T-helper 2 cell treated with Interferon-gamma antibody and Interleukin-4, amounts not matched to agents 5 μg/mL and 100 μg/mL, for 36 hours (primary cell): ENCODE measurements around the gene ACTR10.
A peak's percentile ranks its signal among the peaks of the same experiment; 100 is the strongest.

Experiments
- DNase-seq: peaks from one replicate; pipeline ENCODE4 v3.0.0; 2021; ENCODE audit warnings: low spot score
- H3K27ac Mint-ChIP-seq: one replicate; pipeline ENCODE4 v1.8.0; 2021; ENCODE audit warnings: mild to moderate bottlenecking, mixed read lengths
- H3K27me3 Mint-ChIP-seq: one replicate; pipeline ENCODE4 v1.8.0; 2021; ENCODE audit warnings: low read depth, mixed read lengths
- H3K36me3 Mint-ChIP-seq: one replicate; pipeline ENCODE4 v1.8.0; 2021; ENCODE audit warnings: low read depth, mixed read lengths
- H3K4me1 Mint-ChIP-seq: one replicate; pipeline ENCODE4 v1.8.0; 2021; ENCODE audit warnings: low read depth, mixed read lengths
- H3K4me3 Mint-ChIP-seq: one replicate; pipeline ENCODE4 v1.8.0; 2022; ENCODE audit warnings: mild to moderate bottlenecking, moderate library complexity, mixed read lengths
- H3K9me3 Mint-ChIP-seq: one replicate; pipeline ENCODE4 v1.8.0; 2021; ENCODE audit warnings: mixed read lengths

Gene ACTR10

DNA sequence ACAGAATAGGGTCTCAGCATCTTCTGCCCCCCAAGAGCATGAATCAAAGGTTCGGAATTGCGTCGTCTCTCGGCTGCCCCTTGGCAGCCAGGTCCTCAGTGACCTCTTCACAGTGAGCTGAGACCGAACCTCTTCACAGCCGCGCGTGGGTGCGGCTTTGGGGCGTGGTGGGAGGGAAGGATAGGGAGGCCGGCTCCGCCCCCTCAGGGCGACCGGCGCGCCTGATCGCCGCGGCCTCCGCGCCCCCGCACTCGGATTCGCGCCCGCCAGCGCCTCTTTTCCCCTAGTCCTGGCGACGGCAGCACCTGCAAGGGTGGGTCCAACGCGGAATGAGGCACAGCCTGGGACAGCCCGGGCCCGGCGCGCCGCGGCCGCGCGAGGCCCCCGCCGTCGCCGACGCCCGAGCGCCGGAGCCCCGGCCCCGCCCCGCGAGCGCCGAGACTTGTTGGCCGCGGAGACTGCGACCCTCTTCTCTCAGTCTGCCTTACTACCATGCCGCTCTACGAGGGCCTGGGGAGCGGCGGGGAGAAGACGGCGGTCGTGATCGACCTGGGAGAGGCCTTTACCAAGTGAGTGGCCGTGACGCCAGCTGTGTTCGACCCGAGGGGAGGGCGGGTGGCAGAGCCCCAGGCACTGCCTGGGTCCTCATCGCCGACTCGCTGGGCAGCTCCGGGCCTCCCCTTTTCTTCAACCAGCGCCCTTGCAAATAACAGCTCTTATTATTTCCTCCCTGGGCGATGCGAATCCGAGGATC lies at the start of gene ACTR10:
Gene ACTR10 (plus strand): TSS at position 424 of the 754 bp plus-strand sequence. CDS start 69 bp downstream, at position 493.
- peak within 1 kb of the TSS; percentile 93 for H3K27ac Mint-ChIP-seq
- peaks cover 6% of the 10 kb centered on the region for H3K27me3 Mint-ChIP-seq
- peak; percentile 86 for DNase-seq
- H3K9me3 Mint-ChIP-seq, result no peaks in the 10 kb centered on the region
- peaks cover 18% of the 10 kb centered on the region for H3K4me1 Mint-ChIP-seq
- peaks cover 5% of the 10 kb centered on the region for H3K36me3 Mint-ChIP-seq
- H3K4me3 Mint-ChIP-seq, result peak within 1 kb of the TSS; percentile 98

DNA sequence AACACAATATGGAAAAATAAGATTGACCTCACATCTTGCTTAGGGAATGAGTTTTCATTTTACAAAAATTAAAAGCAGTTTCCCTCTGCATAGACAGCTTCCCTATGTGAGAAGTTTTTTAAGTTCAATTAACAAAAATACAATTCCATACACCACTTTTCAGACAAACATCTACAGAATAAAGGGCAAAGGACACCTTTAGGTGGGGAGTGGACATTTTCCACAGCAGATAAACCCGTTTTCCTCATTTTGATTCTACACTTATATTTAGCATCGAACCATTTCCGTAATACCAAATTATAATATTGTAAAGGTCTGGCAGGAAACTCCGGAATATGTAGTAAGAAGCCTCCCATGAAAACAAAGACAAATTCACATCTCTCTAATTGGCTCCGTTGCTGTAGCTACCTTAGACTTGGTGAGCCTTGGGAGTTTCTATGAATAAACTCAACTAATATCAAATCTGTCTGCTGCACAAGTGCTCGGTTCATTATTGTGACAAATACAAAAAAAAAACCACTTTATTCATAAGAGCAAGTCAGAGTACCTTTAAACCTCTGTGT lies 49.6 kb upstream of the ACTR10 start:
- peaks cover 13% of the 10 kb centered on the region for H3K4me1 Mint-ChIP-seq
- no peak for DNase-seq
- no peak overlapping the region for H3K27ac Mint-ChIP-seq
- no peaks in the 10 kb centered on the region for H3K9me3 Mint-ChIP-seq
- no peaks in the 10 kb centered on the region for H3K36me3 Mint-ChIP-seq
- peaks cover 66% of the 10 kb centered on the region for H3K27me3 Mint-ChIP-seq
- H3K4me3 Mint-ChIP-seq, result no peak overlapping the region

DNA sequence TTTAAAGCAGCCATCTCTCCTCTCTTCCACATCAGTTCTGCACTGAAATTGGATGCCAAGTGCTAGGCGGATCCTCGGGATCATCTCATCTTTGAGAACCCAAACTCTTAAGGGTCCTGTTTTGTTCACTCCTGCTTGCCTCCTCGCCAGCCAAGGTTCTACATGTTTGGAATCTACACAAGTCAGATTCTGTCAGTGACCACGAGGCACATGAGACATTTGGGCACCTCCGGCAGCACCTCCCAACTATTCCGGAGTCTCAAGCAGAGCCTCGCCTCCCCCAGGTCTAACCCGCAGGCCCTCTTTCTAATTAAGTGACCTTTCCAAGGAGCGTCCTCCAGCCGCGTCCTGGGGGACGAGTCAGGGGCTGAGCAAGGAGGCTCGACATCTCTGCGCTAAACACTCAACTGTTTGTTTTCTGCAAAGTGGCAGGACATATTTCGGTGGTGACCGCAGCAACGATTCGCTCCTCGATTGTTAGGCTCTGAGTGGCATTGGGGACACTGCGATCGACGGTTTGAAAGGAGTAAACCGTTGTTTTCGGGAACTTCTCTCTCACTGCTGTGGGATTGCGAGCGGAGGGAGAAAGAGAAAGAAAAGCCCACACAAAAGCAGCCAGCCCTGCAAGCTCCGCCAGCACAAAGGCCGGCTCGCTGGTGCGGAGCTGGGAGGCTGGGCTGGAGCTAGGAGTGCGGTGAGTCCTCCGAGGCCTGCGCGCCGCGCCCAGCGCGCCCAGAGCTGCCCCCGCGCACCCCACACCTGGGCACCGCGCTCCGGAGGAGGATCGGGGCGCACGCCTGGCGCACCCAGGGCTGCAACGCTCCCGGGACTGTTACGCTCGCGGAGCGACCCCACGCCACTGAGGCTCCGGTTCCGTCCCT lies 48.6 kb upstream of the ACTR10 start:
- Mint-ChIP-seq H3K27me3 (peaks cover 66% of the 10 kb centered on the region), H3K27ac (no peak overlapping the region), H3K4me3 (peak overlapping the region; percentile 74), H3K9me3 (no peaks in the 10 kb centered on the region), H3K4me1 (peaks cover 13% of the 10 kb centered on the region), H3K36me3 (no peaks in the 10 kb centered on the region)
- no peak for DNase-seq

DNA sequence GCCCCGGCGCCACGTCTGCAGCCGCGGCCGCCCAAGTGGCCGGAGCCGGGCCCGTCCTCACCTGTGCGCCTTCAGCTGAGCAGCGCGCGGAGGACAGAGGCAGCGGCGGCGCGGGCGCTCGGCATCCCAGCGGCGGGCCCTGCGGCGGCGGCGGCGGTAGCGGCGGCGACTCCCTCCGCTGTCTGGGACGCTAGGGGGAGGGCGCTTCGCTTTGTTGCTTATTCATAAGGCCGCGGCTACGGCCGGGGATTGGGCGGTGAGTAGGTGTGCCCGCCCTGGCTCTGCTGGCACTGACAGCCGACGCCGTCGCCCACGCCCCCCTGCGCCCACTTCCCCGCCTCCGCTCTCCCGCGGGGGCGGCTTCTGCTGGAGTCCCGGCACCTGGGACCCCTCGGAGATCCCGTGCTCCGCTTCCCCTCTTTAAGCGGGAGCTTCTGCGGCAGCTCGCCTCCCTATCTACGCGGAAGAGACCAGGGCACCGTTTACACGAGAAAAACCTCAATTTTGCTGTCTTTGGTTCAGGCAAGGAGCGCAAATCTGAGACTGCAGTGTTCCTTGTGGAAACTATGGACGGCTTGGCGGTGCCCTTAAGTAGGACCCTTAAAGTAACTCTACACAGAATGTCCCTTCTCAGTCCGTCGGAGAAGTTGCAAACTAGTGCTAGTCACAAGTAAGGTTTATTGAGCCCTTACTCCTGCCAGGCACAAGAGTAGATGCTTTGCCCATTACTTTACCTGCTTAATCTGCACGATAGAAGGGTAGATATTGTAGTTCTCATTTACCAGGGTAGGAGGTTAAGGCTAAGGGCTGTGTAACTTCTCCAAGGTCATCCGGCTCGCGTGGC lies 47.7 kb upstream of the ACTR10 start, which contains the start of gene ARMH4:
Gene ARMH4 (minus strand): TSS at position 200 of the 844 bp plus-strand sequence. CDS start 12,855 bp downstream, outside the sequence.
- peak within 1 kb of the TSS; percentile 78 for H3K4me3 Mint-ChIP-seq
- H3K27ac Mint-ChIP-seq, result no peak within 1 kb of the TSS
- no peaks in the 10 kb centered on the region for H3K9me3 Mint-ChIP-seq
- no peaks in the 10 kb centered on the region for H3K36me3 Mint-ChIP-seq
- H3K27me3 Mint-ChIP-seq, result peaks cover 62% of the 10 kb centered on the region
- H3K4me1 Mint-ChIP-seq, result peaks cover 13% of the 10 kb centered on the region
- peak; percentile 70 for DNase-seq

DNA sequence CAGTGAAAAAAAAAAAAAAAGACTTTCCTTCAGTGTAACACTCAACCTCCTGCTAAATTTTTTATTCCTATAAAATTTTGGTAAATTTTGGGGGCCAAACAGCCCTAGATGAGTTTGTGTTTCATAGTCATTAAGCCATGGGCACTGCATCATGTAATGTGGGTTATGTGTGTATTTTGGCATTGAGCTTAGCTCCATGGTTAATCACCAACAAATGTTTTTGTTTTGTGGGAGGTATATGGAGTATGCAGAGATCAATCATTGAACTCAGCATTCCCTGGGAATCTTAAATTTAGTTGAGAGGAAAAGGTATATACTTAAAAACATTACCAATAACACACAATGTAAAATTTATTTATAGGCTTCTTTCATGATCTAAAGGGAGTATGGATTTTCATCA lies 39.4 kb upstream of the ACTR10 start:
- Mint-ChIP-seq H3K4me1 (no peaks in the 10 kb centered on the region), H3K27ac (no peak overlapping the region), H3K9me3 (no peaks in the 10 kb centered on the region), H3K36me3 (no peaks in the 10 kb centered on the region), H3K27me3 (peaks cover 27% of the 10 kb centered on the region), H3K4me3 (no peak overlapping the region)
- DNase-seq, result no peak

DNA sequence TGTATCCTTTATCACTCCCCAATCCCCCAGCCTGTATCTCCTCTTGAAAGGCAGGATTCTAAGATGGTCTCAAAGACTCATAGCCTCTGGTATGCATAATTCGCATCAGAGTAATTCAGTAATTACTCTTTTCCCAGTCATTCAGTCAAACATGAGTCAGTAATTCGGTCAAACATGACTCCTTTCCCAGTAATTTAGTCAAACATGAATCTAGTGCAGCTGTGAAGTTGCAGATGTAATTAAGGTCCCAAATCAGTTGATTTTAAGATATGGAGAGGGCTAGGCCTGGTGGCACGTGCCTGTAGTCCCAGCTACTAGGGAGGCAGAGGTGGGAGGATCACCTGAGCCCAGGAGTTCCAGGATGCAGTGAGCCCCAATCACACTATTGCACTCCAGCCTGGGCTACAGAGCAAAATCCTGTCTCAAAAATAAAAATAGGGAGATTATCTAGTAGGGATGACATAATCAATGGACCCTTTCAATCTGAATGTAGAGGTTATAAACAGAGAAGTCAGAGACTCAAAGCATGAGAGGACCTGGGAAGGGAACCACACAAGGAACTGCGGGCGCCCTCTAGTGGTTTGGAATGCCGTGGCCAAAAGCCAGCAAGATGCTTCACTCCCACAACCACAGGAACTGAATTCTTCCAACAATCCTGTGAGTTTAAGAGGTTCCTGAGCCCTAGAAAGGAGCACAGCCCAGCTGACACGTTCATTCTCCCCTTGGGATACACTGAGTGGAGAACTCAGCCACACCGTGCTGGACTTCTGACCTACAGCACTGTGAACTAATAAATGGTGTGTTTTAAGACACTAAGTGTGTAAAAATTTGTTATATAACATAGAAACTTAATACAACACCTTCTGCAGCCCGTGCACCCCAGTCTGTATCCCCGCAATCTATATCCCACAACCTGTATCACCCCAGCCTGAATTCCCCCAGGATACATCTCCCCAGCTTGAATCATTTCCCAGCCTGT lies 33.7 kb upstream of the ACTR10 start:
- H3K36me3 Mint-ChIP-seq, result no peaks in the 10 kb centered on the region
- DNase-seq, result peak; percentile 45
- peaks cover 12% of the 10 kb centered on the region for H3K27me3 Mint-ChIP-seq
- peaks cover 5% of the 10 kb centered on the region for H3K4me1 Mint-ChIP-seq
- H3K4me3 Mint-ChIP-seq, result no peak overlapping the region
- no peak overlapping the region for H3K27ac Mint-ChIP-seq
- H3K9me3 Mint-ChIP-seq, result no peaks in the 10 kb centered on the region

DNA sequence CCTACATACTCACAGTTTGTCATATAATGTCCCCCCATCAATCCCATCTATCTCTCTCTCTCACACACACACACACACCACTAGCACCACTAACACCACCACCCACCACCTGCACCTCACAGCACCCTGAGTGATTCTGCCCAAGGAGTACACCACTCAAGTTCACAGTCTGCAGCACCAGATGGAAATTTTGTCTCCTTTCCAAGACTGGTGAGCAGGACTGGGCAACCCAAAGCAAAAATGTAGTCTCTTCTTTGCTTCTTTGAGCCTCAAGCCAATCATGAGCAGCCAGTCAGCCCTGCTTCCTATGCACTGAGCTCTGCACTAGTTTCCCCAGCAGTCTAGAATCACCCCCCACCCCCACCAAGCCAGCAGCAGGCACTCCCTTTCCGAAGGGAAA lies 32.9 kb upstream of the ACTR10 start:
- DNase-seq, result no peak
- no peaks in the 10 kb centered on the region for H3K9me3 Mint-ChIP-seq
- H3K27me3 Mint-ChIP-seq, result peaks cover 7% of the 10 kb centered on the region
- peaks cover 5% of the 10 kb centered on the region for H3K4me1 Mint-ChIP-seq
- no peak overlapping the region for H3K4me3 Mint-ChIP-seq
- H3K36me3 Mint-ChIP-seq, result no peaks in the 10 kb centered on the region
- H3K27ac Mint-ChIP-seq, result no peak overlapping the region

DNA sequence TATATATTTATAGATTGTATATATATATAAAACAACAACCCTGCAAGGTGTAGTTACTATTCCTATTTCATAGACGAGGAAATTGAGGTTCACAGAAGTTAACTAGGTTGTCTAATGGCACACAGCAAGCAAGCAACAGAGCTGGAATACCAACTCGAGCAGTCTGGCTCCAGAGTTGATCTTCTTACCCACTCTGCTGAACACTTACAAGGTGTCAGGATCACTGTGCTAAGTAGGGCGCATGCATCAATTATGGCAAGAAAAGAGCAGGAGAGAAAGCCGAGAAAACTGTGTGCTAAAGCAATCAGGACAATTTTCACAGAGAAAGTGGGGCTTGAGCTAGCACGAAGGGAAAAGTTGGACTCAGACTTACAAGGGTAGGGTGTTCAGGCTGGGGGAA lies 32.1 kb upstream of the ACTR10 start:
- no peak for DNase-seq
- Mint-ChIP-seq H3K4me3 (no peak overlapping the region), H3K9me3 (no peaks in the 10 kb centered on the region), H3K27me3 (peaks cover 7% of the 10 kb centered on the region), H3K36me3 (no peaks in the 10 kb centered on the region), H3K27ac (no peak overlapping the region), H3K4me1 (peaks cover 5% of the 10 kb centered on the region)

DNA sequence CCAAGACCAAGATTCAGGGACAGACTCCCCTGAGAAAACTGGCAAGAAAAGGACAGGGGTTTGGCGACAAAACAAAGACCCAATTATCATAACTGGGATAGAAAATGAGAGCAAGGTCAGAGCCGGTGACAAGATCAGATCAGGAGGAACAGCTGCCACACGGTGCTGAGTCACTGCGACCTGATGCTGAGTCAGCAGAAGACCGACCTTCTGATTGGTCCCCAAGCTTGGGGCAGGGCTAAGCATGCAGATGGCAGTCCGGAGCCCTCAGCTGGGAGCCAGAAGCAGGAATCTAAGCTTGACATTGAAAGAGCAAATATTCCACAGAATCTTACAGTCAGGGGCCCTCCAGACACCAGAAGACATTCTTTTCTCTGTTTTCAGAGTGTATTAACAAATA lies 28.9 kb upstream of the ACTR10 start:
- Mint-ChIP-seq H3K27ac (no peak overlapping the region), H3K9me3 (no peaks in the 10 kb centered on the region), H3K4me3 (no peak overlapping the region), H3K4me1 (peaks cover 5% of the 10 kb centered on the region), H3K27me3 (peaks cover 18% of the 10 kb centered on the region), H3K36me3 (no peaks in the 10 kb centered on the region)
- peak; percentile 29 for DNase-seq

DNA sequence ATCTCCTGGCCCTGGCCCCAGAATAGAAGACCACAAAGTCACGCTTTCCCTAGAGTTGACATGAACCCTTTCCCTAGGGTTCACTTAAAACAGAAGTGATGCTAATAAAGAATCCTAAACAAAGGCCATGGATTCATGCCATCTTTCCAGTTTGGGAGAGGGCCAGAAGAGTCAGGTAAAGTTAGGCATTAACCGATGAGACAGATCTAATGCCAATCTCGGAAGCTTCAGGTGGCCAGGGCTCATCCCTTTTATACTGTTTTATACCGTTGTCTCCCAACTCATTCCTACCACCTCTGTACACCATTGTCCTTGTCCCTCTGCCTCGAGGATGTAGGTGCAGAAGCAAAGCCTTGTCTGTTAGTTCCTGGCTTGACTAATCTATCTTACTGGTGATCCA lies 22.8 kb upstream of the ACTR10 start:
- no peak for DNase-seq
- H3K36me3 Mint-ChIP-seq, result no peaks in the 10 kb centered on the region
- no peak overlapping the region for H3K27ac Mint-ChIP-seq
- no peaks in the 10 kb centered on the region for H3K9me3 Mint-ChIP-seq
- no peak overlapping the region for H3K4me3 Mint-ChIP-seq
- no peaks in the 10 kb centered on the region for H3K4me1 Mint-ChIP-seq
- peaks cover 11% of the 10 kb centered on the region for H3K27me3 Mint-ChIP-seq

DNA sequence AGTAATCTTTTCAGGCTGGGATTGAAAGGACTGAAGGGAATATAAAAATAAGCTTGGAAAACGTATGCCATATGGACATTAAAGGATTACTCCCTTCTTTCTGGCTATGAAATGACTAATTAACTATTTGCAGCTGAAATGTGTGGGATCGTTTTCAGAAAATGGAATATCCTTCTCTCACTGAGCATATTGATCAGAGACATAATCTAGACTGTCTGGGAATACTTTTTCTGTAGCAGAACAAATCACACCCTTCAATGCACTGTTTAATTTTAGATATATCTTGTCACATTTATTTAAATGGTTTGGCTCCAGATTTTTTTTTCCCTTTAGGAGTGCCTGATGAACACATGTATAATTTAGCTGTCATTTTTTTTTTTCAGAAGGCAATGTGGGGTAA lies 10.8 kb upstream of the ACTR10 start:
- Mint-ChIP-seq H3K9me3 (no peaks in the 10 kb centered on the region), H3K27ac (no peak overlapping the region), H3K4me1 (no peaks in the 10 kb centered on the region), H3K27me3 (peaks cover 10% of the 10 kb centered on the region), H3K36me3 (no peaks in the 10 kb centered on the region), H3K4me3 (no peak overlapping the region)
- no peak for DNase-seq

DNA sequence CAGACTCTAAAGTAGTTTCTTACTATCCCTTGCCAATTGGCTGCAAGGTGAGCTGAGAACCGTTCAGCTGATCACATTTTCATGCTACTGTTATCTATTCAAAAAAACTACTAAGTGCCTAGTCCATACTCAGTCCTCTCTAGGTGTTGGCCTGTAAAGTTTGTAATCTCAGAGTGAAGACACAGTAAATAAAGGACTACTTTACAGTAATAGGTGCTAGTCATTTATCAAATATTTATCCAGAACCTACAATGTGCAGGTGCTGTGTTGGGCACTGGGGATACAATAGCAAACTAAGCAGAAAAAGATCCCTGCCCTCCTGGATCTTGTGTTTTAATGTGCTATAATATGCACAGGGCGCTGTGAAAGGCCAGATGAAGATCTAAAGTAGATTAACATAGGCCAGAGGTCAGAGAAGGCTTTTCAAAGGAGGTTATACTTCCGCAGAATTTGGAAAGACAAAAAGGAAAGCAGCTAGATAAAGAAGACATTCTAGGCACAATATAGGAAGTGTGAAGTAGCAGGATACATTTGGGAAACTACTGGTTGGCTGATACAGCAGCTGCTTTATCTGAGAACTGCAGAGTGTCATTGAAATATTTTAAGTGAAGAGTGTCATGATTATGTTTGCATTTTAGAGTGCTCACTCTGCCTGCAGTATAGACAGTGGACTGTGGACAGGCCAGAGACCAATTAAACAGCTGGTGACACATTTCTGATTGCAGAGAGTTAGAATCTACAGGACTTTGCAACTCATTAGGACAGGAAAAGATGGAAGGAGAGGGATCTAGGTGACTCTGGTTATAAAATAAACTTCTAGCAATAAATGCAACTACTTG lies 8.0 kb upstream of the ACTR10 start:
- DNase-seq, result no peak
- H3K27ac Mint-ChIP-seq, result no peak overlapping the region
- no peaks in the 10 kb centered on the region for H3K4me1 Mint-ChIP-seq
- H3K9me3 Mint-ChIP-seq, result no peaks in the 10 kb centered on the region
- H3K36me3 Mint-ChIP-seq, result no peaks in the 10 kb centered on the region
- peaks cover 8% of the 10 kb centered on the region for H3K27me3 Mint-ChIP-seq
- no peak overlapping the region for H3K4me3 Mint-ChIP-seq
